ENCODE data around the gene STK32A. TPM values are rescaled to one million over a fixed set of nuclear protein-coding genes. Genes with fewer than 3 reads are reported as not detected.
"Not testable (repeated sequence)": the region's sequence is repeated elsewhere in the genome, so short reads cannot be mapped to it uniquely, and the experiment has no call there.

The STK32A gene
- total RNA-seq, 4 donors from 2014 or later, result 0.99 to 9.6 (median 5.4) TPM

DNA sequence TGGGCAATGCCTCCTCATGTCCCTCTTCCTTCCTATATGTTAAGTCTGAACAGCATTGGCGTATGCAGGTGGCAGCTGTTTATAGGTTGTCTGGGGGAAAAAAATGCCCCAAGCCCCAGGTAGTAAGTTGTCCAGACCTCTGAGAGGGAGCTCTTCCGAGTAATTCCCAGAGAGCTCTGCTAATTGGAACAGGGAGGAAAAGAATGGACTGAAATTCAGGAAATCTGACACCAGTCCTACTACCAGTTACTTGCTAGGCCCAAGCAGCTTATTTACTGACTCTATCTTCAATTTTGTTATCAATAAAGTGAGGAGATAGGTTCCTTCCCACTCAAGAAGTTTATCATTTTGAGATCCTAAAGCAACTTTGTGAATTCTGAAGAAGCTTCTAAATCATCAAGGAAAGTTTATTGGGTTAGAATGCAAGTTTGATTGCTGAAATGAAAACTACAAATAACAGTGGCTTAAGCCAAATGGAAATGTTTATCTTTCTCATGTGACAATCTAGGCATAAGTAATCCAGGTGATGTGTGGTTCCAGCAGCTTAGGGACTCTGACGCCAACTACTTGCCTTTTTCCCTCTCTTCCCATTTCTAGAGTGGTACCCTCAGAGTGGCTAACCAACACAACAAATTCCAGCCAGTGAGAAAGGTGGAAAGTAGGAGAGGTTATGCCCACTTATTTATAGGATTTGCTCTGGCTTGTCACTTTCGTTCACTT lies 5.6 kb downstream of the STK32A start:
- no peak for TF ChIP-seq POLR2A (IDR thresholded peaks at IDR 0.05)
- TF ChIP-seq, protein P1, sequence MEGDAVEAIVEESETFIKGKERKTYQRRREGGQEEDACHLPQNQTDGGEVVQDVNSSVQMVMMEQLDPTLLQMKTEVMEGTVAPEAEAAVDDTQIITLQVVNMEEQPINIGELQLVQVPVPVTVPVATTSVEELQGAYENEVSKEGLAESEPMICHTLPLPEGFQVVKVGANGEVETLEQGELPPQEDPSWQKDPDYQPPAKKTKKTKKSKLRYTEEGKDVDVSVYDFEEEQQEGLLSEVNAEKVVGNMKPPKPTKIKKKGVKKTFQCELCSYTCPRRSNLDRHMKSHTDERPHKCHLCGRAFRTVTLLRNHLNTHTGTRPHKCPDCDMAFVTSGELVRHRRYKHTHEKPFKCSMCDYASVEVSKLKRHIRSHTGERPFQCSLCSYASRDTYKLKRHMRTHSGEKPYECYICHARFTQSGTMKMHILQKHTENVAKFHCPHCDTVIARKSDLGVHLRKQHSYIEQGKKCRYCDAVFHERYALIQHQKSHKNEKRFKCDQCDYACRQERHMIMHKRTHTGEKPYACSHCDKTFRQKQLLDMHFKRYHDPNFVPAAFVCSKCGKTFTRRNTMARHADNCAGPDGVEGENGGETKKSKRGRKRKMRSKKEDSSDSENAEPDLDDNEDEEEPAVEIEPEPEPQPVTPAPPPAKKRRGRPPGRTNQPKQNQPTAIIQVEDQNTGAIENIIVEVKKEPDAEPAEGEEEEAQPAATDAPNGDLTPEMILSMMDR (IDR thresholded peaks at IDR 0.05), result no peak
- DNase-seq (ENCODE audit: low spot score in 2 of 2), result no peak
- 90 to 91% methylated on average over 4 of the region's 4 CpGs for WGBS, 2 donors
- intact Hi-C loops (cut with DNase I; ENCODE audit: low total_unique reads), result no loop called here
- no peak overlapping the region for H3K4me3 ChIP-seq (ENCODE audit: low read depth, poor library complexity, severe bottlenecking)

DNA sequence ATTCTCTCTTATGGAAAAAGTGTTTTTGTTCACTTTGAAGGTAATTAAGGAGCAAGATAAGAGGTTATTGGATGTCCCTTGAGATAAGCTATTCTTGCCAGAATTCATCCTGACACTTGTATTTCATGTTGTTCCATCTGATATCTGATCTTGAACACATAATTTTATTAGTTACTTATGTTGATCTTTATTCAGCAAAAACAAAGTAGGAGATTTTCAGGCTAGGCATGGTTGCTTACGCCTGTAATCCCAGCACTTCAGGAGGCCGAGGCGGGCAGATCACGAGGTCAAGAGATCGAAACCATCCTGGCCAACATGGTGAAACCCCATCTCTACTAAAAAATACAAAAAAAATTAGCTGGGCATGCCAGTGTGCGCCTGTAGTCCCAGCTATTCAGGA lies 8.4 kb downstream of the STK32A start:
- WGBS, 2 donors, result 84 to 94% methylated on average over 6 of the region's 6 CpGs
- intact Hi-C loops (cut with DNase I; ENCODE audit: low total_unique reads), result not testable (repeated sequence)

GRCh38 chr5:147245381-147246165 lies 10.7 kb downstream of the STK32A start:
- TF ChIP-seq, protein P1 (IDR thresholded peaks at IDR 0.05), result no peak
- no peak for TF ChIP-seq POLR2A (IDR thresholded peaks at IDR 0.05)

More for the DNA sequence above, 8.4 kb downstream of the STK32A start:
- not testable (repeated sequence) for H3K4me3 ChIP-seq (ENCODE audit: low read depth, poor library complexity, severe bottlenecking); DNase-seq (ENCODE audit: low spot score in 2 of 2)

GRCh38 chr5:147248561-147248960 lies 13.7 kb downstream of the STK32A start:
- DNase-seq (ENCODE audit: low spot score in 2 of 2), result no peak
- intact Hi-C loops (cut with DNase I; ENCODE audit: low total_unique reads), result no loop called here
- 21 to 34% methylated on average over 2 of the region's 2 CpGs for WGBS, 2 donors
- TF ChIP-seq, protein P1 (IDR thresholded peaks at IDR 0.05), result no peak
- no peak for TF ChIP-seq POLR2A (IDR thresholded peaks at IDR 0.05)
- no peak overlapping the region for H3K4me3 ChIP-seq (ENCODE audit: low read depth, poor library complexity, severe bottlenecking)

More at GRCh38 chr5:147245381-147246165, 10.7 kb downstream of the STK32A start:
- H3K4me3 ChIP-seq (ENCODE audit: low read depth, poor library complexity, severe bottlenecking), result no peak overlapping the region
- no peak for DNase-seq (ENCODE audit: low spot score in 2 of 2)
- intact Hi-C loops (cut with DNase I; ENCODE audit: low total_unique reads), result no loop called here
- WGBS, 2 donors, result 51 to 56% methylated on average over 3 of the region's 3 CpGs

- no peak for DNase-seq (ENCODE audit: low spot score in 2 of 2)
- no peak for TF ChIP-seq POLR2A (IDR thresholded peaks at IDR 0.05)
- TF ChIP-seq, protein P1 (IDR thresholded peaks at IDR 0.05), result no peak
- intact Hi-C loops (cut with DNase I; ENCODE audit: low total_unique reads), result no loop called here
- no peak overlapping the region for H3K4me3 ChIP-seq (ENCODE audit: low read depth, poor library complexity, severe bottlenecking)
- 92 to 100% methylated on average over 1 of the region's 1 CpG for WGBS, 2 donors
Observed at GRCh38 chr5:147259837-147260236, 25.0 kb downstream of the STK32A start.

GRCh38 chr5:147267082-147267832 lies 32.4 kb downstream of the STK32A start:
- TF ChIP-seq POLR2A (IDR thresholded peaks at IDR 0.05), result no peak
- TF ChIP-seq, protein P1 (IDR thresholded peaks at IDR 0.05), result no peak
- no peak overlapping the region for H3K4me3 ChIP-seq (ENCODE audit: low read depth, poor library complexity, severe bottlenecking)
- intact Hi-C loops (cut with DNase I; ENCODE audit: low total_unique reads), result no loop called here
- no peak for DNase-seq (ENCODE audit: low spot score in 2 of 2)
